Stomach (tissue), 9 donors: ENCODE measurements around the gene PDLIM4. TPM values are rescaled to one million over a fixed set of nuclear protein-coding genes. Genes with fewer than 3 reads are reported as not detected.

Experiments used
- DNase-seq, 2 donors: peaks; one replicate each; pipeline versions ENCODE4 v3.0.0 to v3.0.0-alpha.2; 2013 to 2019
- H3K27ac ChIP-seq, 5 donors: fragments of 200-600 bp in 4 of 5; sonication (generic) in 4 of 5; one replicate each; pipeline ENCODE4 v1.5.1; 2013 to 2019; ENCODE audit warnings: mild to moderate bottlenecking in 1 of 5, moderate library complexity in 1 of 5
- H3K27me3 ChIP-seq, 3 donors: fragments of 200-600 bp; sonication (generic); one replicate each; pipeline ENCODE4 v1.5.1; 2017 to 2019; ENCODE audit warnings: mixed run types in 1 of 3
- H3K36me3 ChIP-seq, 4 donors: fragments of 200-600 bp; sonication (generic); 1 replicate in 3 of 4; 2 replicates in 1 of 4; pipeline ENCODE4 v1.5.1; 2016 to 2019
- H3K4me1 ChIP-seq, 4 donors: fragments of 200-600 bp; sonication (generic); one replicate each; pipeline ENCODE4 v1.5.1; 2016 to 2019
- H3K4me3 ChIP-seq, 4 donors: fragments of 200-600 bp; sonication (generic) in 3 of 4; one replicate each; pipeline ENCODE4 v1.5.1; 2016 to 2019; ENCODE audit warnings: mild to moderate bottlenecking in 1 of 4
- H3K9me3 ChIP-seq, 4 donors: fragments of 200-600 bp; sonication (generic); one replicate each; pipeline ENCODE4 v1.5.1; 2016 to 2019
- CTCF ChIP-seq, 7 experiments: fragments of 450-650 bp in 4 of 7; fragments of 200-600 bp in 3 of 7; sonication (generic) in 3 of 7; IDR thresholded peaks; one replicate each; pipeline ENCODE4 v1.5.1; 2016 to 2019; ENCODE audit warnings: antibody characterized with exemption in 7 of 7, control low read depth in 2 of 7, mild to moderate bottlenecking in 1 of 7
- EP300 ChIP-seq: sonication (generic); formaldehyde crosslinking; IDR thresholded peaks from one replicate; pipeline ENCODE4 v1.6.1; 2017; ENCODE audit warnings: antibody characterized with exemption
- POLR2A ChIP-seq, 4 donors: fragments of 450-650 bp; IDR thresholded peaks; one replicate each; pipeline ENCODE4 v1.6.1; 2016; ENCODE audit warnings: antibody characterized with exemption in 4 of 4, control low read depth in 2 of 4, mild to moderate bottlenecking in 1 of 4, moderate library complexity in 1 of 4
- POLR2AphosphoS5 ChIP-seq, 3 donors: sonication (generic); formaldehyde crosslinking; IDR thresholded peaks; one replicate each; pipeline ENCODE4 v1.6.1; 2016; ENCODE audit warnings: antibody characterized with exemption in 3 of 3
- WGBS, 5 donors: extraction: QIAGEN DNeasy Blood & Tissue Kit in 3 of 5; methylation state at CpG; one replicate each; pipeline versions ENCODE4 v1.1.5 to v1.1.7; 2013 to 2018; 5-methylcytosine and 5-hydroxymethylcytosine counted together
- intact Hi-C: fragments of 100-400 bp; cut with DNase I; formaldehyde crosslinking; loops from one replicate; pipeline ENCODE4 v1.15.1; 2023; ENCODE audit warnings: low total_unique reads
- polyA plus RNA-seq, 3 donors: library from polyadenylated mRNA; stranded (reverse); fragments of 200-250 nt; gene quantifications; one replicate each; pipeline ENCODE4 v1.2.3, GENCODE V29; 2013
- total RNA-seq, 5 donors: library from RNA; depleted of rRNA; stranded (reverse); fragments of >200 nt; gene quantifications; one replicate each; pipeline versions ENCODE4 v1.1.0 to v1.2.3, GENCODE V29; 2014 to 2016
- donor health status: healthy with polysubstance abuse.
- donor health status: Bipolar disorder and iron deficiency.
- donor health status: healthy.

The PDLIM4 gene
- total and polyA plus RNA-seq, 8 donors = 11.2 to 52.4 (median 17.0) TPM; not detected in 1

GRCh38 chr5:132294728-132295504 is 37.4 kb downstream of the PDLIM4 start:
- TF ChIP-seq POLR2A (IDR thresholded peaks at IDR 0.05) = no peak
- TF ChIP-seq CTCF (IDR thresholded peaks at IDR 0.05) = no peak
- TF ChIP-seq POLR2AphosphoS5 (IDR thresholded peaks at IDR 0.05) = peak in 2 of 3 donors; percentile 52 to 70
- no peak for TF ChIP-seq EP300
- Histone ChIP-seq H3K36me3 (no peaks in the 10 kb centered on the region), H3K27me3 (no peaks in the 10 kb centered on the region), H3K4me1 (peaks cover 15 to 30% (median 28%) of the 10 kb centered on the region in 4 donors), H3K27ac (peak overlapping the region; percentile 69 to 99 (median 94)), H3K9me3 (no peaks in the 10 kb centered on the region), H3K4me3 (peak overlapping the region; percentile 54 to 75 (median 67))
- 5 to 14% (median 7%) methylated on average over 20 to 50 of the region's 50 CpGs for WGBS, 5 donors
- intact Hi-C loops = no loop called here
- DNase-seq = peak; percentile 55 to 75

- intact Hi-C loops = no loop called here
- Histone ChIP-seq H3K9me3 (no peaks in the 10 kb centered on the region), H3K27me3 (no peaks in the 10 kb centered on the region), H3K4me3 (peak overlapping the region in 3 of 4 donors; percentile 54 to 75 (median 67)), H3K4me1 (peaks cover 15 to 35% (median 30%) of the 10 kb centered on the region in 4 donors), H3K27ac (peak overlapping the region in 4 of 5 donors; percentile 34 to 99 (median 93)), H3K36me3 (no peaks in the 10 kb centered on the region)
- 87 to 91% (median 89%) methylated on average over 8 of the region's 8 CpGs for WGBS, 5 donors
- no peak for DNase-seq
- no peak for TF ChIP-seq POLR2AphosphoS5 (IDR thresholded peaks at IDR 0.05)
- TF ChIP-seq POLR2A (IDR thresholded peaks at IDR 0.05) = no peak
- no peak for TF ChIP-seq CTCF (IDR thresholded peaks at IDR 0.05)
- TF ChIP-seq EP300 = no peak
Observed at GRCh38 chr5:132295505-132296411, 38.3 kb downstream of the PDLIM4 start.

- no peaks in the 10 kb centered on the region for H3K27me3 ChIP-seq
- intact Hi-C loops = no loop called here
- H3K4me3 ChIP-seq = peak overlapping the region in 2 of 4 donors; percentile 54 to 67
- DNase-seq = no peak
- H3K36me3 ChIP-seq = no peaks in the 10 kb centered on the region
- H3K9me3 ChIP-seq = no peaks in the 10 kb centered on the region
- H3K27ac ChIP-seq = peak overlapping the region in 3 of 5 donors; percentile 34 to 99 (median 92)
- TF ChIP-seq POLR2A (IDR thresholded peaks at IDR 0.05) (no peak), POLR2AphosphoS5 (IDR thresholded peaks at IDR 0.05) (no peak), EP300 (no peak), CTCF (IDR thresholded peaks at IDR 0.05) (no peak)
- H3K4me1 ChIP-seq = peaks cover 15 to 43% (median 36%) of the 10 kb centered on the region in 4 donors
- WGBS, 5 donors = 82 to 89% (median 86%) methylated on average over 8 of the region's 8 CpGs
Observed at GRCh38 chr5:132296412-132297016, 39.0 kb downstream of the PDLIM4 start.
